ENCODE results near the gene ATP5F1D.
"Not testable (repeated sequence)": the region's sequence is repeated elsewhere in the genome, so short reads cannot be mapped to it uniquely, and the experiment has no call there.

The ATP5F1D gene

DNA sequence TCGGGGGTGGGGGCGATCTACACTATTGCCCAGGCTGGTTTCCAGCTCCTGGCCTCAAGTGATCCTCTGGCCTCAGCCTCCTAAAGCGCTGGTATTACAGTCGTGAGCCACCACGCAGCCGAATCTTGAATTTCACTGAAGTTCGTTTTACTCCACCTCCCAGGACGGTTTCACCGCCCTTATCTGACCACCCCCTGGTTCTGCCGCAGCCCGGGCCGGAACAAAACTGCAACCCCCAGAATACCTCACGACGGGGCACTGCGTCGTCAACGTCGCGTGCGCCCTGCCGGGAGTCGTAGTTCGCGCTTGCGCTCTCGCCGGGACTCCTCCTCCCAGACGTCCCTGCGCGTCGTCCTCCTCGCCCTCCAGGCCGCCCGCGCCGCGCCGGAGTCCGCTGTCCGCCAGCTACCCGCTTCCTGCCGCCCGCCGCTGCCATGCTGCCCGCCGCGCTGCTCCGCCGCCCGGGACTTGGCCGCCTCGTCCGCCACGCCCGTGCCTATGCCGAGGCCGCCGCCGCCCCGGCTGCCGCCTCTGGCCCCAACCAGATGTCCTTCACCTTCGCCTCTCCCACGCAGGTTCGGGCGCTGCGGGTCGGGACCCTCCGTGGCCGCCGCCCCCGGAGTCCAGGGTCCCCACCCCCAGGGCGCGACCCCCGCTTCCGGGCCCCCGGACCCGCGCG, at the start of gene ATP5F1D:
TSS of gene ATP5F1D (plus strand) at position 335 of the 679 bp plus-strand sequence. CDS start at position 435, 100 bp downstream.
- peak; percentile 95 for DNase-seq
- H3K4me3 ChIP-seq (ENCODE audit: low read depth, low read length), result peak within 1 kb of the TSS; percentile 56
- peak within 1 kb of the TSS; percentile 78 for H3K27ac ChIP-seq
- no peaks in the 10 kb centered on the region for H3K9me3 ChIP-seq (ENCODE audit: severe bottlenecking)
- TF ChIP-seq, protein P1, sequence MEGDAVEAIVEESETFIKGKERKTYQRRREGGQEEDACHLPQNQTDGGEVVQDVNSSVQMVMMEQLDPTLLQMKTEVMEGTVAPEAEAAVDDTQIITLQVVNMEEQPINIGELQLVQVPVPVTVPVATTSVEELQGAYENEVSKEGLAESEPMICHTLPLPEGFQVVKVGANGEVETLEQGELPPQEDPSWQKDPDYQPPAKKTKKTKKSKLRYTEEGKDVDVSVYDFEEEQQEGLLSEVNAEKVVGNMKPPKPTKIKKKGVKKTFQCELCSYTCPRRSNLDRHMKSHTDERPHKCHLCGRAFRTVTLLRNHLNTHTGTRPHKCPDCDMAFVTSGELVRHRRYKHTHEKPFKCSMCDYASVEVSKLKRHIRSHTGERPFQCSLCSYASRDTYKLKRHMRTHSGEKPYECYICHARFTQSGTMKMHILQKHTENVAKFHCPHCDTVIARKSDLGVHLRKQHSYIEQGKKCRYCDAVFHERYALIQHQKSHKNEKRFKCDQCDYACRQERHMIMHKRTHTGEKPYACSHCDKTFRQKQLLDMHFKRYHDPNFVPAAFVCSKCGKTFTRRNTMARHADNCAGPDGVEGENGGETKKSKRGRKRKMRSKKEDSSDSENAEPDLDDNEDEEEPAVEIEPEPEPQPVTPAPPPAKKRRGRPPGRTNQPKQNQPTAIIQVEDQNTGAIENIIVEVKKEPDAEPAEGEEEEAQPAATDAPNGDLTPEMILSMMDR (IDR thresholded peaks at IDR 0.05; ENCODE audit: low read depth, low read length), result no peak
- no peaks in the 10 kb centered on the region for H3K27me3 ChIP-seq (ENCODE audit: insufficient read depth, low read depth, severe bottlenecking)
- H3K36me3 ChIP-seq, result peaks cover 13% of the 10 kb centered on the region

DNA sequence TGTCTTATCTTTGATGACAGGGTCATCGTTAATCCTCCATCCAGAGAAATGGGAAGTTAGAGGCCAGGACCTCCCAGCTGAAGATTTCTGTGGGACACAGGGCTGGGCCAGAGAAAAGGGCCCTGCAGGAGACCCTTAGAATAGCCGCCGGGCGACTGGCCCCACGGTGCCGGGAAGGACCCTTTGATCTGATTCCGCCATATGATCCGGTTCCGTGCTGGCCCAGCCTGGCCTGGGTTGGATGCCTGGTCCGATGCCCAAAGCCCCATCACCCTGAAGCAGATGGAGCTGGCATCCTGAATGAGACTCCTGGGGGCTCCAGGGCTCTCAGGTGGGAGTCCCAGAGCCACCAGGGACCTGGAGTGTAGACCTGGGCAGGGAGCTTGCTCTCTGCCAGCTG, 42.0 kb upstream of the ATP5F1D start:
- Histone ChIP-seq H3K9me3 (ENCODE audit: severe bottlenecking) (no peaks in the 10 kb centered on the region), H3K36me3 (no peaks in the 10 kb centered on the region), H3K4me3 (ENCODE audit: low read depth, low read length) (no peak overlapping the region), H3K27me3 (ENCODE audit: insufficient read depth, low read depth, severe bottlenecking) (no peaks in the 10 kb centered on the region), H3K27ac (no peak overlapping the region)
- TF ChIP-seq, protein P1 (IDR thresholded peaks at IDR 0.05; ENCODE audit: low read depth, low read length), result no peak
- DNase-seq, result no peak

DNA sequence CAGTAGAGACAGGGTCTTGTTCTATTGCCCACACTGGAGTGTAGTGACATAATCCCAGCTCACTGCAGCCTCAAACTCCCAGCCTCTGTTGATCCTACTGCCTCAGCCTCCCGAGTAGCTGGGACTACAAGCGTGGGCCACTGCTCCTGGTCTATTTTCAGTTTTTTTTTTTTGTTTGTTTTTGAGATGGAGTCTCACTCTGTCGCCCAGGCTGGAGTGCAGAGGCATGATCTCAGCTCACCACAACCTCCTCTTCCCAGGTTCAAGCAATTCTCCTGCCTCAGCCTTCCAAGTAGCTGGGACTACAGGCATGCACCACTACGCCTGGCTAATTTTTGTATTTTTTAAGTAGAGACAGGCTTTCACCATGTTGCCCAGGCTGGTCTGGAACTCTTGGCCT, 40.9 kb upstream of the ATP5F1D start:
- H3K36me3 ChIP-seq; DNase-seq; H3K4me3 ChIP-seq (ENCODE audit: low read depth, low read length); H3K9me3 ChIP-seq (ENCODE audit: severe bottlenecking); H3K27me3 ChIP-seq (ENCODE audit: insufficient read depth, low read depth, severe bottlenecking); H3K27ac ChIP-seq: not testable (repeated sequence)

DNA sequence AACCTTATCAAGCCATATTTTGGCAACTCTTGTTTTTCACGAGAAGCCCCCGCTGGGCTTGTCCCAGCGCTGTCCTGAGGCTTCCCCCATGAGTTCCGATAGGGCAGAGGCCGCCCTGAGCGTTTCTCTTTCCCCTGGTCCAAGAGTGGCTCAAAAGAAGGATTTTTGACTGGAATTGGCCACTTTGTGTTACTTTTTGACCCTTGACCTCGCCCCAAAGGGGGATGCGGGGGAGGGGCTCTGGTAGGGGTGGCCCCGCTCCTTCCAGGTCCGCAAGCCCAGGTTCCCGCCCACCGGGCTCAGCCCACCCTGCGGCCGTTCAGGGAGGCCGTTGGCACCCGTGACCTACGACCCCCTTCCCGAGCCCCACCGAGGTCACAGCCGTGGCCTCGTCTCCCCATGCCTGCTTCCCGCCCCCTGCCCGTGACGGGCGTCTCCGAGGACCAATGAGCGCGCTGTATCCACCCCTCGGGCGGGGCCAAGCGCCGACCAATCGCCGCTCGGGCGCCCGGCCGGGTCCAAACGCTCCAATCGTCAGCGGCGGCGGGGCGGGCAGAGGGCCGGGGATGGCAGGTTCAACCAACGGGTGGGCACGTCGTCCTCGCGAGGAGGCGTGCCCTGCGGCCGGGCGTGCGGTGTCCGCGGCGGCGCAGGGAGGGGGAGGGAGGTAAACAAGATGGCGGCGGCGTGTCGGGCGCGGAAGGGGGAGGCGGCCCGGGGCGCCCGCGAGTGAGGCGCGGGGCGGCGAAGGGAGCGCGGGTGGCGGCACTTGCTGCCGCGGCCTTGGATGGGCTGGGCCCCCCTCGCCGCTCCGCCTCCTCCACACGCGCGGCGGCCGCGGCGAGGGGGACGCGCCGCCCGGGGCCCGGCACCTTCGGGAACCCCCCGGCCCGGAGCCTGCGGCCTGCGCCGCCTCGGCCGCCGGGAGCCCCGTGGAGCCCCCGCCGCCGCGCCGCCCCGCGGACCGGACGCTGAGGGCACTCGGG, 36.1 kb upstream of the ATP5F1D start, which contains the start of gene STK11:
TSS of gene STK11 (plus strand) at position 665 of the 986 bp plus-strand sequence. CDS start 1,136 bp downstream, outside the sequence.
- H3K4me3 ChIP-seq (ENCODE audit: low read depth, low read length), result peak within 1 kb of the TSS; percentile 67
- TF ChIP-seq, protein P1 (IDR thresholded peaks at IDR 0.05; ENCODE audit: low read depth, low read length), result no peak
- no peaks in the 10 kb centered on the region for H3K27me3 ChIP-seq (ENCODE audit: insufficient read depth, low read depth, severe bottlenecking)
- H3K36me3 ChIP-seq, result peaks cover 32% of the 10 kb centered on the region
- DNase-seq, result peak; percentile 99
- H3K27ac ChIP-seq, result peak within 1 kb of the TSS; percentile 72
- H3K9me3 ChIP-seq (ENCODE audit: severe bottlenecking), result no peaks in the 10 kb centered on the region

DNA sequence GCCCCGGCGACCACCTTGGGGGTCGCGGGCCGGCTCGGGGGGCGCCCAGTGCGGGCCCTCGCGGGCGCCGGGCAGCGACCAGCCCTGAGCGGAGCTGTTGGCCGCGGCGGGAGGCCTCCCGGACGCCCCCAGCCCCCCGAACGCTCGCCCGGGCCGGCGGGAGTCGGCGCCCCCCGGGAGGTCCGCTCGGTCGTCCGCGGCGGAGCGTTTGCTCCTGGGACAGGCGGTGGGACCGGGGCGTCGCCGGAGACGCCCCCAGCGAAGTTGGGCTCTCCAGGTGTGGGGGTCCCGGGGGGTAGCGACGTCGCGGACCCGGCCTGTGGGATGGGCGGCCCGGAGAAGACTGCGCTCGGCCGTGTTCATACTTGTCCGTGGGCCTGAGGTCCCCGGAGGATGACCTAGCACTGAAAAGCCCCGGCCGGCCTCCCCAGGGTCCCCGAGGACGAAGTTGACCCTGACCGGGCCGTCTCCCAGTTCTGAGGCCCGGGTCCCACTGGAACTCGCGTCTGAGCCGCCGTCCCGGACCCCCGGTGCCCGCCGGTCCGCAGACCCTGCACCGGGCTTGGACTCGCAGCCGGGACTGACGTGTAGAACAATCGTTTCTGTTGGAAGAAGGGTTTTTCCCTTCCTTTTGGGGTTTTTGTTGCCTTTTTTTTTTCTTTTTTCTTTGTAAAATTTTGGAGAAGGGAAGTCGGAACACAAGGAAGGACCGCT, 35.2 kb upstream of the ATP5F1D start:
- peak overlapping the region; percentile 48 for H3K27ac ChIP-seq
- DNase-seq, result no peak
- peaks cover 41% of the 10 kb centered on the region for H3K36me3 ChIP-seq
- H3K9me3 ChIP-seq (ENCODE audit: severe bottlenecking), result no peaks in the 10 kb centered on the region
- peak overlapping the region; percentile 67 for H3K4me3 ChIP-seq (ENCODE audit: low read depth, low read length)
- TF ChIP-seq, protein P1 (IDR thresholded peaks at IDR 0.05; ENCODE audit: low read depth, low read length), result no peak
- H3K27me3 ChIP-seq (ENCODE audit: insufficient read depth, low read depth, severe bottlenecking), result no peaks in the 10 kb centered on the region

Data from WERI-Rb-1 (cell line).